Activated naive CD4-positive, alpha-beta T cell treated with anti-CD3 and anti-CD28 coated beads, Interleukin-2, amount 50 U/mL, for 24 hours (primary cell): ENCODE data around the gene GOT1.

Experiments
- H3K27ac Mint-ChIP-seq: one replicate; pipeline ENCODE4 v1.8.0; 2021; ENCODE audit warnings: mild to moderate bottlenecking, mixed read lengths
- H3K27me3 Mint-ChIP-seq: one replicate; pipeline ENCODE4 v1.8.0; 2021; ENCODE audit warnings: mixed read lengths
- H3K36me3 Mint-ChIP-seq: one replicate; pipeline ENCODE4 v1.8.0; 2021; ENCODE audit warnings: mixed read lengths
- H3K4me1 Mint-ChIP-seq: one replicate; pipeline ENCODE4 v1.8.0; 2021; ENCODE audit warnings: mixed read lengths
- H3K4me3 Mint-ChIP-seq: one replicate; pipeline ENCODE4 v1.8.0; 2021; ENCODE audit warnings: mild to moderate bottlenecking, mixed read lengths
- H3K9me3 Mint-ChIP-seq: one replicate; pipeline ENCODE4 v1.8.0; 2021; ENCODE audit warnings: mixed read lengths

Gene GOT1

GRCh38 chr10:99393036-99393435 is 37.4 kb downstream of the GOT1 start:
- Mint-ChIP-seq H3K36me3 (peaks cover 2% of the 10 kb centered on the region), H3K4me3 (no peak overlapping the region), H3K4me1 (peaks cover 13% of the 10 kb centered on the region), H3K27ac (no peak overlapping the region), H3K27me3 (no peaks in the 10 kb centered on the region), H3K9me3 (no peaks in the 10 kb centered on the region)

GRCh38 chr10:99391346-99391745 is 39.1 kb downstream of the GOT1 start:
- H3K36me3 Mint-ChIP-seq, result peaks cover 2% of the 10 kb centered on the region
- H3K27me3 Mint-ChIP-seq, result no peaks in the 10 kb centered on the region
- H3K4me3 Mint-ChIP-seq, result no peak overlapping the region
- H3K4me1 Mint-ChIP-seq, result peaks cover 13% of the 10 kb centered on the region
- H3K9me3 Mint-ChIP-seq, result no peaks in the 10 kb centered on the region
- H3K27ac Mint-ChIP-seq, result no peak overlapping the region

GRCh38 chr10:99389729-99390480 is 40.5 kb downstream of the GOT1 start:
- Mint-ChIP-seq H3K27me3 (no peaks in the 10 kb centered on the region), H3K4me1 (peaks cover 4% of the 10 kb centered on the region), H3K27ac (no peak overlapping the region), H3K9me3 (no peaks in the 10 kb centered on the region), H3K36me3 (no peaks in the 10 kb centered on the region), H3K4me3 (no peak overlapping the region)

GRCh38 chr10:99387541-99387940 is 42.9 kb downstream of the GOT1 start:
- no peaks in the 10 kb centered on the region for H3K27me3 Mint-ChIP-seq
- H3K9me3 Mint-ChIP-seq, result no peaks in the 10 kb centered on the region
- H3K4me1 Mint-ChIP-seq, result peaks cover 2% of the 10 kb centered on the region

GRCh38 chr10:99387071-99387470 is 43.4 kb downstream of the GOT1 start:
- Mint-ChIP-seq H3K36me3 (no peaks in the 10 kb centered on the region), H3K9me3 (no peaks in the 10 kb centered on the region), H3K27ac (no peak overlapping the region), H3K4me3 (no peak overlapping the region), H3K4me1 (no peaks in the 10 kb centered on the region), H3K27me3 (no peaks in the 10 kb centered on the region)

More at GRCh38 chr10:99387541-99387940, 42.9 kb downstream of the GOT1 start:
- Mint-ChIP-seq H3K27ac (no peak overlapping the region), H3K36me3 (no peaks in the 10 kb centered on the region), H3K4me3 (no peak overlapping the region)

GRCh38 chr10:99382176-99382575 is 48.2 kb downstream of the GOT1 start:
- Mint-ChIP-seq H3K27me3 (peaks cover 2% of the 10 kb centered on the region), H3K27ac (no peak overlapping the region), H3K4me3 (no peak overlapping the region), H3K36me3 (no peaks in the 10 kb centered on the region), H3K9me3 (no peaks in the 10 kb centered on the region), H3K4me1 (no peaks in the 10 kb centered on the region)

GRCh38 chr10:99375426-99375825 is 55.0 kb downstream of the GOT1 start:
- Mint-ChIP-seq H3K36me3 (no peaks in the 10 kb centered on the region), H3K27ac (no peak overlapping the region), H3K4me1 (peaks cover 4% of the 10 kb centered on the region), H3K9me3 (no peaks in the 10 kb centered on the region), H3K4me3 (no peak overlapping the region), H3K27me3 (peaks cover 6% of the 10 kb centered on the region)

- no peak overlapping the region for H3K27ac Mint-ChIP-seq
- no peaks in the 10 kb centered on the region for H3K36me3 Mint-ChIP-seq
- no peaks in the 10 kb centered on the region for H3K9me3 Mint-ChIP-seq
- H3K27me3 Mint-ChIP-seq, result peaks cover 5% of the 10 kb centered on the region
- H3K4me1 Mint-ChIP-seq, result peaks cover 4% of the 10 kb centered on the region
- H3K4me3 Mint-ChIP-seq, result no peak overlapping the region
Observed at GRCh38 chr10:99374972-99375371, 55.5 kb downstream of the GOT1 start.

GRCh38 chr10:99374526-99374925 is 55.9 kb downstream of the GOT1 start:
- Mint-ChIP-seq H3K27ac (no peak overlapping the region), H3K4me1 (peaks cover 4% of the 10 kb centered on the region), H3K4me3 (no peak overlapping the region), H3K9me3 (no peaks in the 10 kb centered on the region), H3K36me3 (no peaks in the 10 kb centered on the region), H3K27me3 (peaks cover 8% of the 10 kb centered on the region)

GRCh38 chr10:99372546-99373271 is 57.7 kb downstream of the GOT1 start:
- H3K27ac Mint-ChIP-seq, result no peak overlapping the region
- no peak overlapping the region for H3K4me3 Mint-ChIP-seq
- H3K9me3 Mint-ChIP-seq, result no peaks in the 10 kb centered on the region
- H3K4me1 Mint-ChIP-seq, result peaks cover 4% of the 10 kb centered on the region
- H3K27me3 Mint-ChIP-seq, result peaks cover 15% of the 10 kb centered on the region
- H3K36me3 Mint-ChIP-seq, result no peaks in the 10 kb centered on the region

GRCh38 chr10:99370993-99371392 is 59.4 kb downstream of the GOT1 start:
- H3K27me3 Mint-ChIP-seq, result peaks cover 18% of the 10 kb centered on the region

GRCh38 chr10:99369551-99369950 is 60.9 kb downstream of the GOT1 start:
- no peaks in the 10 kb centered on the region for H3K36me3 Mint-ChIP-seq
- no peak overlapping the region for H3K27ac Mint-ChIP-seq
- no peak overlapping the region for H3K4me3 Mint-ChIP-seq
- H3K27me3 Mint-ChIP-seq, result peaks cover 18% of the 10 kb centered on the region
- H3K4me1 Mint-ChIP-seq, result peaks cover 4% of the 10 kb centered on the region
- H3K9me3 Mint-ChIP-seq, result no peaks in the 10 kb centered on the region

More at GRCh38 chr10:99370993-99371392, 59.4 kb downstream of the GOT1 start:
- Mint-ChIP-seq H3K27ac (no peak overlapping the region), H3K4me1 (peaks cover 4% of the 10 kb centered on the region), H3K4me3 (no peak overlapping the region), H3K9me3 (no peaks in the 10 kb centered on the region), H3K36me3 (no peaks in the 10 kb centered on the region)

GRCh38 chr10:99369126-99369525 is 61.3 kb downstream of the GOT1 start:
- H3K4me1 Mint-ChIP-seq, result peaks cover 4% of the 10 kb centered on the region
- H3K4me3 Mint-ChIP-seq, result no peak overlapping the region
- H3K9me3 Mint-ChIP-seq, result no peaks in the 10 kb centered on the region
- no peaks in the 10 kb centered on the region for H3K36me3 Mint-ChIP-seq
- H3K27me3 Mint-ChIP-seq, result peaks cover 18% of the 10 kb centered on the region
- H3K27ac Mint-ChIP-seq, result no peak overlapping the region

GRCh38 chr10:99368646-99369045 is 61.8 kb downstream of the GOT1 start:
- H3K4me3 Mint-ChIP-seq, result no peak overlapping the region
- no peaks in the 10 kb centered on the region for H3K36me3 Mint-ChIP-seq
- H3K9me3 Mint-ChIP-seq, result no peaks in the 10 kb centered on the region
- H3K27ac Mint-ChIP-seq, result no peak overlapping the region
- H3K4me1 Mint-ChIP-seq, result peaks cover 4% of the 10 kb centered on the region
- peaks cover 18% of the 10 kb centered on the region for H3K27me3 Mint-ChIP-seq

GRCh38 chr10:99366666-99367065 is 63.8 kb downstream of the GOT1 start:
- Mint-ChIP-seq H3K4me1 (peaks cover 4% of the 10 kb centered on the region), H3K4me3 (no peak overlapping the region), H3K9me3 (no peaks in the 10 kb centered on the region), H3K36me3 (no peaks in the 10 kb centered on the region), H3K27ac (no peak overlapping the region), H3K27me3 (peaks cover 16% of the 10 kb centered on the region)

- H3K36me3 Mint-ChIP-seq, result no peaks in the 10 kb centered on the region
- no peaks in the 10 kb centered on the region for H3K4me1 Mint-ChIP-seq
- no peak overlapping the region for H3K27ac Mint-ChIP-seq
- no peak overlapping the region for H3K4me3 Mint-ChIP-seq
- no peaks in the 10 kb centered on the region for H3K9me3 Mint-ChIP-seq
- H3K27me3 Mint-ChIP-seq, result peaks cover 16% of the 10 kb centered on the region
Observed at GRCh38 chr10:99365736-99366135, 64.7 kb downstream of the GOT1 start.
